GM23338 (cell line): ENCODE data around the gene ARFIP1. TPM values are rescaled to one million over a fixed set of nuclear protein-coding genes. Genes with fewer than 3 reads are reported as not detected.

Experiments
- ATAC-seq: fragments of 200-7000 bp; cut with Tn5 transposase; 3 replicates; pipeline ENCODE4 v1.9.1; 2020
- DNase-seq: peaks from one replicate; pipeline ENCODE4 v3.0.0-alpha.2; 2015; ENCODE audit warnings: low spot score
- H2AFZ ChIP-seq: fragments of 200-600 bp; sonication (generic); 2 replicates; pipeline ENCODE4 v1.8.0; 2016; ENCODE audit warnings: antibody characterized with exemption, mild to moderate bottlenecking, moderate library complexity
- H3F3A ChIP-seq: fragments of 200-600 bp; sonication (generic); replicated peaks from 2 replicates; pipeline ENCODE4 v1.8.0; 2017; ENCODE audit warnings: antibody characterized with exemption, mixed run types, low read depth
- H3K27ac ChIP-seq: fragments of 200-600 bp; sonication (generic); 2 replicates; pipeline ENCODE4 v1.6.1; 2016; ENCODE audit warnings: low read depth
- H3K27me3 ChIP-seq: fragments of 200-600 bp; sonication (generic); 2 replicates; pipeline ENCODE4 v1.8.0; 2016; ENCODE audit warnings: mild to moderate bottlenecking, mixed run types, moderate library complexity; ENCODE audit not compliant: insufficient read depth
- H3K36me3 ChIP-seq: fragments of 200-600 bp; sonication (generic); 2 replicates; pipeline ENCODE4 v1.8.0; 2016; ENCODE audit warnings: mild to moderate bottlenecking; ENCODE audit not compliant: insufficient read depth
- H3K4me1 ChIP-seq: fragments of 200-600 bp; sonication (generic); 2 replicates; pipeline ENCODE4 v1.8.0; 2016; ENCODE audit warnings: mild to moderate bottlenecking, moderate library complexity; ENCODE audit not compliant: insufficient read depth
- H3K4me2 ChIP-seq: fragments of 200-600 bp; sonication (generic); 2 replicates; pipeline ENCODE4 v1.7.1; 2017; ENCODE audit warnings: mixed run types
- H3K4me3 ChIP-seq: fragments of 200-600 bp; sonication (generic); 2 replicates; pipeline ENCODE4 v1.6.1; 2016; ENCODE audit warnings: mixed run types
- H3K79me2 ChIP-seq: fragments of 200-600 bp; sonication (generic); replicated peaks from 2 replicates; pipeline ENCODE4 v1.8.0; 2017; ENCODE audit warnings: mild to moderate bottlenecking; ENCODE audit not compliant: insufficient read depth
- H3K9me2 ChIP-seq: fragments of 200-600 bp; sonication (generic); 2 replicates; pipeline ENCODE4 v1.8.0; 2017; ENCODE audit not compliant: insufficient read depth
- H4K20me1 ChIP-seq: fragments of 200-600 bp; sonication (generic); replicated peaks from 2 replicates; pipeline ENCODE4 v1.8.0; 2017; ENCODE audit warnings: mild to moderate bottlenecking; ENCODE audit not compliant: insufficient read depth
- H3K27ac Mint-ChIP-seq: 2 replicates; pipeline ENCODE4 v1.8.0; 2020; ENCODE audit warnings: inconsistent platforms, mild to moderate bottlenecking, moderate library complexity, mixed read lengths
- H3K27me3 Mint-ChIP-seq: 3 replicates; pipeline ENCODE4 v1.8.0; 2022; ENCODE audit warnings: low read depth, mild to moderate bottlenecking, moderate library complexity, mixed read lengths, inconsistent platforms; ENCODE audit not compliant: insufficient read depth, poor library complexity
- H3K36me3 Mint-ChIP-seq: 3 replicates; pipeline ENCODE4 v1.8.0; 2021; ENCODE audit warnings: low read depth, mild to moderate bottlenecking, inconsistent platforms, moderate library complexity, mixed read lengths
- H3K4me1 Mint-ChIP-seq: 3 replicates; pipeline ENCODE4 v1.8.0; 2020; ENCODE audit warnings: mild to moderate bottlenecking, inconsistent platforms, mixed read lengths
- H3K4me3 Mint-ChIP-seq: 3 replicates; pipeline ENCODE4 v1.8.0; 2021; ENCODE audit warnings: moderate library complexity, mild to moderate bottlenecking, inconsistent platforms, mixed read lengths
- H3K9me3 Mint-ChIP-seq: 3 replicates; pipeline ENCODE4 v1.8.0; 2020; ENCODE audit warnings: moderate library complexity, mild to moderate bottlenecking, inconsistent platforms, mixed read lengths
- CTCF ChIP-seq, 2 experiments: fragments of 200-600 bp in 1 of 2; sonication (generic) in 1 of 2; conservative IDR thresholded peaks; 2 replicates each; pipeline versions ENCODE4 v1.5.1 to v1.6.1; 2016 to 2017; ENCODE audit warnings: antibody characterized with exemption in 2 of 2, low read depth in 2 of 2, mild to moderate bottlenecking in 2 of 2, moderate library complexity in 1 of 2
- EZH2 ChIP-seq: fragments of 200-600 bp; sonication (generic); IDR thresholded peaks from one replicate; pipeline ENCODE4 v1.8.0; 2017; ENCODE audit warnings: antibody characterized with exemption, mild to moderate bottlenecking, low read depth; ENCODE audit not compliant: unreplicated experiment
- POLR2AphosphoS5 ChIP-seq: IDR thresholded peaks from 2 replicates; pipeline ENCODE4 v1.6.1; 2016; ENCODE audit warnings: antibody characterized with exemption, low read depth
- polyA plus RNA-seq: library from polyadenylated mRNA; unstranded; fragments of >200 nt; fragmentation: Nextera tagmentation; extraction: Ambion mirVana; gene quantifications from 2 replicates; pipeline ENCODE4 v1.2.1, GENCODE V29; 2016
- total RNA-seq: library from RNA; depleted of rRNA; stranded (reverse); fragments of >200 nt; shearing (Covaris generic); gene quantifications from 2 replicates; pipeline ENCODE4 v1.2.3, GENCODE V29; 2014
- TF ChIP-seq, protein P1 (sequence below): IDR thresholded peaks from one replicate; pipeline ENCODE4 v1.6.1; 2018; ENCODE audit warnings: antibody characterized with exemption; ENCODE audit not compliant: unreplicated experiment

Gene ARFIP1
- total and polyA plus RNA-seq, 2 experiments from 2014 or later = 46.0 to 49.6 TPM

- ATAC-seq = no peak
- H3K27ac ChIP-seq = no peak overlapping the region
- H3K4me3 Mint-ChIP-seq = no peak overlapping the region
Measured at GRCh38 chr4:152910521-152910920, 130.8 kb downstream of the ARFIP1 start.

More at GRCh38 chr4:152910521-152910920, 130.8 kb downstream of the ARFIP1 start:
- H3K4me1 Mint-ChIP-seq = no peaks in the 10 kb centered on the region
- no peaks in the 10 kb centered on the region for H3K4me1 ChIP-seq
- no peaks in the 10 kb centered on the region for H3K27me3 Mint-ChIP-seq
- H3K79me2 ChIP-seq = no peaks in the 10 kb centered on the region
- H3F3A ChIP-seq = no peaks in the 10 kb centered on the region
- TF ChIP-seq POLR2AphosphoS5 (no peak), CTCF (conservative IDR thresholded peaks at IDR 0.05; ENCODE audit: low read depth in 2 of 2) (peak; percentile 24 to 29; a peak in 3 of 4 replicates), EZH2 (no peak)
- TF ChIP-seq, protein P1, sequence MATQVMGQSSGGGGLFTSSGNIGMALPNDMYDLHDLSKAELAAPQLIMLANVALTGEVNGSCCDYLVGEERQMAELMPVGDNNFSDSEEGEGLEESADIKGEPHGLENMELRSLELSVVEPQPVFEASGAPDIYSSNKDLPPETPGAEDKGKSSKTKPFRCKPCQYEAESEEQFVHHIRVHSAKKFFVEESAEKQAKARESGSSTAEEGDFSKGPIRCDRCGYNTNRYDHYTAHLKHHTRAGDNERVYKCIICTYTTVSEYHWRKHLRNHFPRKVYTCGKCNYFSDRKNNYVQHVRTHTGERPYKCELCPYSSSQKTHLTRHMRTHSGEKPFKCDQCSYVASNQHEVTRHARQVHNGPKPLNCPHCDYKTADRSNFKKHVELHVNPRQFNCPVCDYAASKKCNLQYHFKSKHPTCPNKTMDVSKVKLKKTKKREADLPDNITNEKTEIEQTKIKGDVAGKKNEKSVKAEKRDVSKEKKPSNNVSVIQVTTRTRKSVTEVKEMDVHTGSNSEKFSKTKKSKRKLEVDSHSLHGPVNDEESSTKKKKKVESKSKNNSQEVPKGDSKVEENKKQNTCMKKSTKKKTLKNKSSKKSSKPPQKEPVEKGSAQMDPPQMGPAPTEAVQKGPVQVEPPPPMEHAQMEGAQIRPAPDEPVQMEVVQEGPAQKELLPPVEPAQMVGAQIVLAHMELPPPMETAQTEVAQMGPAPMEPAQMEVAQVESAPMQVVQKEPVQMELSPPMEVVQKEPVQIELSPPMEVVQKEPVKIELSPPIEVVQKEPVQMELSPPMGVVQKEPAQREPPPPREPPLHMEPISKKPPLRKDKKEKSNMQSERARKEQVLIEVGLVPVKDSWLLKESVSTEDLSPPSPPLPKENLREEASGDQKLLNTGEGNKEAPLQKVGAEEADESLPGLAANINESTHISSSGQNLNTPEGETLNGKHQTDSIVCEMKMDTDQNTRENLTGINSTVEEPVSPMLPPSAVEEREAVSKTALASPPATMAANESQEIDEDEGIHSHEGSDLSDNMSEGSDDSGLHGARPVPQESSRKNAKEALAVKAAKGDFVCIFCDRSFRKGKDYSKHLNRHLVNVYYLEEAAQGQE = no peak
- no peak overlapping the region for H3K27ac Mint-ChIP-seq
- no peaks in the 10 kb centered on the region for H3K9me2 ChIP-seq
- no peaks in the 10 kb centered on the region for H3K36me3 ChIP-seq
- no peak overlapping the region for H2AFZ ChIP-seq
- no peaks in the 10 kb centered on the region for H3K27me3 ChIP-seq
- no peak overlapping the region for H3K4me3 ChIP-seq
- DNase-seq = no peak
- H3K36me3 Mint-ChIP-seq = peaks cover 7% of the 10 kb centered on the region; the same call in 1 of the 3 replicates
- H3K4me2 ChIP-seq = no peak overlapping the region
- H3K9me3 Mint-ChIP-seq = no peaks in the 10 kb centered on the region
- no peaks in the 10 kb centered on the region for H4K20me1 ChIP-seq
